Kidney glomerular epithelial cell (primary cell): ENCODE results near the gene CCT8L2.
"Not testable (repeated sequence)": the region's sequence is repeated elsewhere in the genome, so short reads cannot be mapped to it uniquely, and the experiment has no call there.

Experiments
- DNase-seq: peaks from one replicate; lab custom pipeline; 2025; lab: John Stamatoyannopoulos, UW

The CCT8L2 gene

GRCh38 chr22:16594026-16594425, 1.4 kb upstream of the CCT8L2 start:
- DNase-seq, result no peak

- not testable (repeated sequence) for DNase-seq
Observed at GRCh38 chr22:16592231-16592630, 379 bp downstream of the CCT8L2 start.

GRCh38 chr22:16591136-16591535, 1.5 kb downstream of the CCT8L2 start:
- not testable (repeated sequence) for DNase-seq

GRCh38 chr22:16586991-16587390, 5.6 kb downstream of the CCT8L2 start:
- DNase-seq, result no peak

GRCh38 chr22:16586170-16586569, 6.4 kb downstream of the CCT8L2 start:
- DNase-seq, result no peak

GRCh38 chr22:16580872-16581271, 11.7 kb downstream of the CCT8L2 start:
- not testable (repeated sequence) for DNase-seq

- not testable (repeated sequence) for DNase-seq
Observed at GRCh38 chr22:16569240-16569834, 23.3 kb downstream of the CCT8L2 start.

- DNase-seq, result no peak
Observed at GRCh38 chr22:16568425-16568758, 24.2 kb downstream of the CCT8L2 start.

- DNase-seq, result not testable (repeated sequence)
Observed at GRCh38 chr22:16567617-16568424, 24.8 kb downstream of the CCT8L2 start.

GRCh38 chr22:16566421-16567151, 26.0 kb downstream of the CCT8L2 start:
- not testable (repeated sequence) for DNase-seq

- DNase-seq, result not testable (repeated sequence)
Observed at GRCh38 chr22:16565585-16566420, 26.8 kb downstream of the CCT8L2 start.

GRCh38 chr22:16564837-16565584, 27.6 kb downstream of the CCT8L2 start:
- DNase-seq, result not testable (repeated sequence)

GRCh38 chr22:16563555-16564520, 28.8 kb downstream of the CCT8L2 start:
- no peak for DNase-seq

- DNase-seq, result no peak
Observed at GRCh38 chr22:16562711-16563554, 29.7 kb downstream of the CCT8L2 start.

GRCh38 chr22:16561093-16561658, 31.4 kb downstream of the CCT8L2 start:
- not testable (repeated sequence) for DNase-seq

GRCh38 chr22:16560651-16561050, 32.0 kb downstream of the CCT8L2 start:
- DNase-seq, result not testable (repeated sequence)

- DNase-seq, result not testable (repeated sequence)
Observed at GRCh38 chr22:16559996-16560395, 32.6 kb downstream of the CCT8L2 start.

GRCh38 chr22:16559056-16559955, 33.3 kb downstream of the CCT8L2 start:
- no peak for DNase-seq
